Activated T-helper 1 cell treated with anti-CD3 and anti-CD28 coated beads, Interleukin-2, amount 50 U/mL, for 16 hours (primary cell): Measurements from ENCODE around the gene PLXDC2.

Source experiments
- DNase-seq, 2 donors: peaks; one replicate each; pipeline ENCODE4 v3.0.0-alpha.2; 2020; ENCODE audit warnings: low read depth in 1 of 2, low spot score in 1 of 2

Gene PLXDC2

DNA sequence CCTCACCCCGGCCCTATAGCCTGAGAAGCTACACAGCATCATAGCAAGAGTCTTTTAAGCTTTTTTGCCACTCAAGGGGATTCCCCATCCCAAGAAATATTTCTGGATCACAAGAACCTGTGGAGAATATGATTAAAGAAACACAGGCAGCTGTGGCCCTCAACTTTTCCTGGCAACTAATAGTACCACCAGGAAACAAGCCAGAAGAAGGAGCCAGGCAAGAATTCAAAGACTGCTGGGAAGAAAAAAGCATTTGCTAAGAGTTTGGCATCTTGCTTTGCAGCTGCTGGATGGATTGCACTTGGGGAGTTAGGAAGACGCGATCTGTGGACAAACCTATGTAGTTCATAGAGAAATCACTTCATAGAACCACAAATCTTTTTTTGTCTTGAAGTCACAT lies 437.8 kb downstream of the PLXDC2 start:
- DNase-seq, result no peak

DNA sequence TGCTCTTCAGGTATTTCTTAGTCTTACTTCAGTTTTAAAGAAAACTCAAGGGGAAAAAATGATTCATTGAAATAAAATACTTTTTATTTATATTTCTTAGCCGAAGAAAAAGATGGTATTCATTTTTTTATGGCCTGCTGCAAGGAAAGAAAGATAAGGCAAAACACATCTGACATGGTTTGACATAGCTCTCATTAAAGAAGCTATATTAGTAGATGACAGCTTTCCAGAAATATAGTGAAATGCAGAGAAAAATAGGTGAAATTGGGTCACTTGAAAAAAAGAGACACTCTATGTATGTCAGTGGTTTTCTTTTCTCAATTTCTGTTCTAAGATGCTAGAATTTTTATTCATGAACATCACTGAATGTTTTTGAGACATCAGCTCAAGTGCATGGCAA lies 438.3 kb downstream of the PLXDC2 start:
- no peak for DNase-seq

DNA sequence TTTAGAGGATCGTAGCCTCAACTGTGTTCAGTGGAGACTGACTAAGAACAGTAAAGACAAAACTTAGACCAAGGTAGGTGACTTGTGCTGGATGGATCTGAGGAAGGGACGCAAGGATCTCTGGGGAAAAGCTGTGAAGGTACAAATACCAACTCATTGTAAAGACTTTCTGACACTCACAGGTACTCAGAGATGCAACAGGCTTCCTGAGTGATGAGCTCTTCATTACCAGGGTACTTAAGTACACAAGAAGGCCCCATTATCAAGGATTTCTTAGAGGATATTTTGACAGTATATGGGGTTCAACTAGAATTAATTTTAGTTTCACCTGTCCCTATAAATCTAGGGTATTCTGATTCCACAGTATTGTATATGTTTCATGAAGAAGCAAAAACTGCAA lies 440.7 kb downstream of the PLXDC2 start:
- DNase-seq, result no peak

GRCh38 chr10:20257422-20257821 lies 441.2 kb downstream of the PLXDC2 start:
- DNase-seq, result no peak

DNA sequence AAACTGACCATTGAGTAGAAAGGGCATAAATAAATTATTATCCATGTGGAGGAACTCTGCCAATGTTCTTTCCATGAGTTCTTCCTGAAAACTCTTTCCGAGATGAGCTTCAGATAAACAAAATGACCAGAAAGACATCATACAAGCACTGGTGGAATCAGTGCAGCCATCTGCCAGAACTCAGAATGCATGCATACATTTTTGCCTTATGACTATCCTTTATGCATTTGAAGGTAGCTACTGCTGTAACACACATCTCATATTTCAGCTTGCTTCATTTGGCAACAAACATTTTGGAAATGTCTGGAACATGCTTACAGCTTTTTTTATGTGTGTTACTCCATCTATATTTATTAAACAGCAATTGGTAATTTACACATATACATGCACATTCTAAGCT lies 448.9 kb downstream of the PLXDC2 start:
- DNase-seq, result no peak

- DNase-seq, result no peak
Measured at GRCh38 chr10:20267734-20268133, 451.5 kb downstream of the PLXDC2 start.

GRCh38 chr10:20271490-20271889 lies 455.3 kb downstream of the PLXDC2 start:
- no peak for DNase-seq

GRCh38 chr10:20272608-20273007 lies 456.4 kb downstream of the PLXDC2 start:
- DNase-seq, result no peak

DNA sequence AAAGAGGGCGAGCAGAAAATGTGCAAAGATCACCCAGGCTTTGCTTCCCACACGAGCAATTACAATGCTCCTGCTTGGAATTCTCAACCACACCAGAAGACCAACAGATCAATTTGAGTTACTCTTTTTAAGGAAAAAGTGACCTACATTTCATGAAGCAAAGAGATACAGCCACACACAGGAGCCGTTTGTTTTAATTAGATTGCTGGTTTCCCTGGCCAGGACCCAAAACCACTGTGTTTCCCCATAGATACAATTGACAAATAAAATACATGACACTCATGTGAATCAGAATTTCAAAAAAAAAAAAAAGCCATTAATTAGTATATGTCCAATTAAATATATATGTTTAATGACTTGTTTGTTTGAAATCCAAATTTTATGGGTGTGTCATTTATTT lies 458.3 kb downstream of the PLXDC2 start:
- no peak for DNase-seq

DNA sequence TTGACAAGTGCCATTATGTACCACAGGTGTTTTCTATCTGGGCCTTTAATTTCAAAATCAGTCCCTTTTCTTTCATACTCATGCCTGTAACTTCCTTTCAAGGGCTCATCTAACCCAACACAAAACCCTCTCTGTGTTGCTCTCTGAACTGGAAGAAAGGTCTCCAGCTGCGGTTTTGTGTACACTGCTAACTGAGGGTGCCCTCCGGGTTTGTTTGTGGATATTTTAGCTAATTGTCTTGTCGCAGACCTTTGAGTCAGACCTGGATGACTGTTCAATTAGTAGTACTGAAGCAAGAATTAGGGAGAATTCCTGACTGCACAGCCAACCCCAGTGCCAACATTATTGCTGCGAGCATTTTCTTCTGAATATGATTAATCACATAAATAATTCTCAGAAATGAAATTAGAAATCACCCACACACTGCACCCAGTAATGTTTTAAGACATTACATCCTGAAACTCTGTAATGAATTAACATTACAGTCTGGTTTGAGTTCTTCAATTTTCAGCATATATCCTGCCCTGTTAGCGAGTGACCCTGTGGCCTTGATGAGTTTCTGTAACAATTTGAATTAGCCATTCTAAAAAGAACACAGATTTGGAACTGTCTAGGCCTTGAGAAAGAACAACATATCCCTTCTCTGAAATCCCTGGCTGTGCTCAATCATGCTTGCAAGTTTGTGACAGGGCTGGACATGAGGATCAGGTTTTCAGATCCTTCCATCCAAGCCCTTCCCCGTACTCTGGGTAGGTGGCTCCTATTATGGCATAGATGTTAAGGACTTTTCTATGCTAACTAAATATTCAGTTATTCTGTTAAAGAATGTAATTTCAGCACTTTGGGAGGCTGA lies 460.1 kb downstream of the PLXDC2 start:
- no peak for DNase-seq

GRCh38 chr10:20277820-20278219 lies 461.6 kb downstream of the PLXDC2 start:
- no peak for DNase-seq

GRCh38 chr10:20281579-20281978 lies 465.3 kb downstream of the PLXDC2 start:
- no peak for DNase-seq

- DNase-seq, result no peak
Measured at GRCh38 chr10:20287586-20287985, 471.4 kb downstream of the PLXDC2 start.

GRCh38 chr10:20288060-20288459 lies 471.8 kb downstream of the PLXDC2 start:
- no peak for DNase-seq

DNA sequence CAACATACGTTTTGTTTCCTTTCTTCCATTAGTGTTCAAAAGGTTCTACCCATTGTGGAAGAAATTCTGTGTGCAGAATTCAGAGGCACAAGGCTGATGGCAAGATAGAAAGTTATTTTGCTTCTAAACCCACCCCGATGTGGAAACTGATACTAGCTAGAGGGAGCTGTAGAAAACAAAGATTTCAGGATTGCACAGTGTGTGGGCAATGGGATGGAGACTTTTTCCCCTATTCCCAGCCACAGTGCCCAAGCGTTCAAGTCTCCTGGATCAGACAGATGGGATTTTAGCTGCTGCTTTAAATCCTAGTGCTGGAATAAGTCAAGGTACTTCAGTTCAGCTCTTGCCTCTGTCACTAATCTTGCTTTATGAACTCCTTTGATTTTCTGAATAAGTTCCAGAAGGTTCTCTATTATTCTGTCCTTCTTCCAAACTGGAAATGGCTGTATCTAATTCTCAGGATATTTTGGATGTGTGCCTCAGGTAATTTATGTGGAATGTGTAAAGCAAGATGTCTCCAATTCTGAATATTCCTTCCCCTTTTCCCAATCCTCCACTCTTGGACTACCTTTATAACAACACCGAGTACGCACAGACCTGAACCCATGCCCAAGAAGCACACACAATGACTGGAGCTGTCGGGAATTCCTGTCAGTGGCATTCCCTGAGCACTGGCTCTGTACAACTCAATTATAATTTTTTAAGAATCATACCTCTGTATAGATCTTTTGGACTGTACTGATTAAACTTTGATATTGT lies 473.0 kb downstream of the PLXDC2 start:
- no peak for DNase-seq

DNA sequence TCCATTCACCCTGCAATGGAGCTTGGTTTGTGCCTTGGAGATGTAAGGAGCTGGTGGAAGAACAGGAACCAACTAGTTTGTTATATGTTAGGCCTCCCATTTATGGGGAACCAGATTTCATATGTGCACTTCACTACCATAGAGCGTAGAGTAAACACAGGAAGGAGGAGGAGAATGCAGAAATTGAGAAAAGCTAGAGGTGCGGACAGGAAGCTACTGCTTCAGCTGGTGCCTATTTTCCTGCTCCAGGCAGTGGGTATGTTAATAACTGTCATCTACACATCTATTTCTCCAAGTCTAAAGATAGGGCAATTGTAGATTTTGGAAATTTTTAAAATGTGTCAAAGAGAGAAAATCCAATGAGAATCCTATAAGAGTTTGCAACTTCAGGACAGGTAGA lies 482.2 kb downstream of the PLXDC2 start:
- no peak for DNase-seq

DNA sequence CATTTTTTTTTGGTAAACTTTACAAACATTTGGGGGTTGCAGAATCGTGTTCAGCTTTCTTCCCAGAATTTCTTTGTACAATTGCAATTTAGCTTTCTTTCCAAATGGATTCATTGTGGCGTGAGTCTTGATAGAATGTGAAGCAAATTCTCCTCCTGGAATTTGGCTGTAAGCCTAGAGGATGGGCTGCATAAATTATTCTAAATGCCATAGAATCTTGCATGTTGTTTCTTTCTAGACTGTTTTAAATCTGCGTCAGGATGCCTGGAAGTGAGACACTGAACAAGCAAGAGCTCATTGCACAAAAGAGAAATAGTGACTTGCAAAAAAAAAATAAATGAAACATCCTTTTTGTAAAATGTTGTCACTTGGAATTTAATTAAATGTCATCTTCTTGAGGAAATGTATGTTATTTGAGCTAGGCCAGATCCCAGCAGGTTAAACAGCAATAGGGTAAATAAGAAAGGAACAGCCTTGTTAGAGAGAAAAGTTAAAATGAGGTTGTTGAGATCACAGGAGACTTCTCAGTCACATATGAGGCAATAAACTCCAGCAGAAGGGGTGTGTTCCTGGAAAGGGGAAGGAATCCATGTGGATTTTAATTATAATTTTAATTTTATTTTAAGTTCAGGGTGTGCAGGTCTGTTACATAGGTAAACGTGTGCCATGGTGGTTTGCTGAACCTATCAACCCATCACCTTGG lies 483.0 kb downstream of the PLXDC2 start:
- no peak for DNase-seq

GRCh38 chr10:20300735-20301134 lies 484.5 kb downstream of the PLXDC2 start:
- DNase-seq, result no peak

DNA sequence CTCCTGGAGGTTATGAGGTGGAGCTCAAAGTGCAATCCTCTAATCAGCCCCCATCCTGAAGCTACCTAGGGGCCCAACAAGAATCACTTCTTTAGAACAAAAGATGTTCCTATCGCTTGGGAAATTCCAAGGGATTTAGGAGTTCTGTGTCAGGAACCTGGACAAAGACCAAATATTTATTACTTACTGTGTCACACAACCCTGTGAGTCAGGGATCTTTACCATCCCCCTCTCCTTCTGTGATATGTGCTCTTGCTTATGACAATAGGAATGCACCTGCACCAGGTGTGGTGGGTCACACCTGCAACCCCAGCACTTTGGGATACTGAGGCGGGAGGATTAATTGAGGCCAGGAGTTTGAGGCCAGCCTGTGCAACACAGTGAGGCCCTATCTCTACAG lies 485.8 kb downstream of the PLXDC2 start:
- no peak for DNase-seq

DNA sequence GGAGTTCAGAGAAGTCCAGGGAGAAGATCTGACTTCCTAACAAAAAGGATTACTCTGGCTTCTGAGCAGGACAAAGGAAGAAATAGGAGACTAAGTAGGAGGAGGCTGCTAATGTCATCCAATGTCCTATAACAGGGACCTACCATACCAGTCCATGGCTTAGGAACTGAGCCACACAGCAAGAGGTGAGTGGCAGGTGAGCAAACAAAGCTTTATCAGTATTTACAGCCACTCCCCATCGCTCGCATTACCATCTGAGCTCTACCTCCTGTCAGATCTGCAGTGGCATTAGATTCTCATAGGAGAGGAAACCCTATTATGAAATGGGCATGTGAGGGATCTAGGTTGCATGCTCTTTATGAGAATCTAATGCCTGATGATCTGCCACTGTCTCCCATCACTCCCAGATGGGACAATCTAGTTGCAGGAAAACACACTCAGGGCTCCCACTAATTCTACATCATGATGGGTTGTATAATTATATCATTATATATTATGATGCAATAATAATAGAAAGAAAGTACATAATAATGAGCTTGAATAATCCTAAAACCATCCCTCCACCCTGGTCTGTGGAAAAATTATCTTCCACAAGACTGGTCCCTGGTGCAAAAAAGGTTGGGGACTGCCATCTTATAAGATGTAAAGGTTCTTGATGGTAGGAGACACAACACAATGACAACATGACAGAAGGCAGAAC lies 487.4 kb downstream of the PLXDC2 start:
- no peak for DNase-seq

- no peak for DNase-seq
Measured at GRCh38 chr10:20313665-20314064, 497.4 kb downstream of the PLXDC2 start.
